Neural cell (in vitro differentiated cells): ENCODE results near the gene KL. TPM values are rescaled to one million over a fixed set of nuclear protein-coding genes. Genes with fewer than 3 reads are reported as not detected.

Experiments
- H2AFZ ChIP-seq: fragments of 200-600, 300-800 bp; sonication (generic), shearing (Covaris generic); 2 replicates; pipeline ENCODE4 v1.6.0; 2014; ENCODE audit warnings: low read depth, mild to moderate bottlenecking, antibody characterized with exemption, low read length, moderate library complexity
- H3F3A ChIP-seq: fragments of 200-600 bp; shearing (Covaris generic); 2 replicates; pipeline ENCODE4 v1.6.1; 2016; ENCODE audit warnings: mild to moderate bottlenecking, moderate library complexity, mixed read lengths, antibody characterized with exemption, low read length; ENCODE audit not compliant: insufficient read depth, poor library complexity, severe bottlenecking
- H3K27ac ChIP-seq: fragments of 200-600, 300-800 bp; sonication (generic), shearing (Covaris generic); 2 replicates; pipeline ENCODE4 v1.5.1; 2014; ENCODE audit warnings: mild to moderate bottlenecking, low read length, moderate library complexity
- H3K27me3 ChIP-seq: fragments of 300-800, 200-600 bp; sonication (generic), shearing (Covaris generic); 2 replicates; pipeline ENCODE4 v1.6.0; 2014; ENCODE audit warnings: mild to moderate bottlenecking, low read depth, low read length, moderate library complexity; ENCODE audit not compliant: insufficient read depth
- H3K36me3 ChIP-seq: fragments of 300-800, 200-600 bp; sonication (generic), shearing (Covaris generic); 2 replicates; pipeline ENCODE4 v1.5.1; 2014; ENCODE audit warnings: mild to moderate bottlenecking, antibody characterized with exemption, low read length, moderate library complexity; ENCODE audit not compliant: insufficient read depth
- H3K4me2 ChIP-seq: fragments of 300-800, 200-600 bp; sonication (generic), shearing (Covaris generic); 2 replicates; pipeline ENCODE4 v1.6.0; 2014; ENCODE audit warnings: mild to moderate bottlenecking, low read length
- H3K4me3 ChIP-seq: fragments of 300-800, 200-600 bp; sonication (generic), shearing (Covaris generic); 2 replicates; pipeline ENCODE4 v1.5.1; 2014; ENCODE audit warnings: mild to moderate bottlenecking, low read length, moderate library complexity
- H3K79me2 ChIP-seq: fragments of 200-600 bp; shearing (Covaris generic); replicated peaks from 2 replicates; pipeline ENCODE4 v1.6.0; 2014; ENCODE audit warnings: mild to moderate bottlenecking, low read length, moderate library complexity; ENCODE audit not compliant: insufficient read depth
- H3K9ac ChIP-seq: fragments of 300-800, 200-600 bp; sonication (generic), shearing (Covaris generic); 2 replicates; pipeline ENCODE4 v1.6.1; 2016; ENCODE audit warnings: mild to moderate bottlenecking, low read length, mixed read lengths
- H3K9me2 ChIP-seq: fragments of 200-600 bp; shearing (Covaris generic); 2 replicates; pipeline ENCODE4 v1.6.1; 2016; ENCODE audit warnings: mild to moderate bottlenecking, low read length, mixed read lengths; ENCODE audit not compliant: insufficient read depth
- H3K9me3 ChIP-seq: fragments of 200-600, 300-800 bp; sonication (generic), shearing (Covaris generic); 2 replicates; pipeline ENCODE4 v1.6.1; 2016; ENCODE audit warnings: mild to moderate bottlenecking, mixed run types, low read length, moderate library complexity, mixed read lengths
- H4K20me1 ChIP-seq: fragments of 200-600 bp; shearing (Covaris generic); 2 replicates; pipeline ENCODE4 v1.6.1; 2016; ENCODE audit warnings: mild to moderate bottlenecking, mixed run types; ENCODE audit not compliant: insufficient read depth
- EP300 ChIP-seq: fragments of 450-650 bp; conservative IDR thresholded peaks from 2 replicates; pipeline ENCODE4 v1.6.1; 2014; ENCODE audit warnings: antibody characterized with exemption, mild to moderate bottlenecking, moderate library complexity; ENCODE audit not compliant: poor library complexity, severe bottlenecking
- EZH2 ChIP-seq: fragments of 200-600, 300-800 bp; shearing (Covaris generic), sonication (generic); IDR thresholded peaks from 2 replicates; pipeline ENCODE4 v1.6.1; 2014; ENCODE audit warnings: antibody characterized with exemption, low read length, borderline replicate concordance, mild to moderate bottlenecking; ENCODE audit not compliant: insufficient read depth, poor library complexity, severe bottlenecking
- MXI1 ChIP-seq: fragments of 450-650 bp; conservative IDR thresholded peaks from 2 replicates; pipeline ENCODE4 v1.6.1; 2014; ENCODE audit warnings: antibody characterized with exemption, mild to moderate bottlenecking; ENCODE audit not compliant: poor library complexity, severe bottlenecking
- POLR2AphosphoS5 ChIP-seq: IDR thresholded peaks from 2 replicates; pipeline ENCODE4 v1.6.1; 2012
- RAD21 ChIP-seq: fragments of 450-650 bp; conservative IDR thresholded peaks from 2 replicates; pipeline ENCODE4 v1.6.1; 2014; ENCODE audit warnings: antibody characterized with exemption, mild to moderate bottlenecking, moderate library complexity
- SMC3 ChIP-seq: fragments of 450-650 bp; conservative IDR thresholded peaks from 2 replicates; pipeline ENCODE4 v1.6.1; 2014; ENCODE audit warnings: antibody characterized with exemption, mild to moderate bottlenecking, moderate library complexity; ENCODE audit not compliant: poor library complexity
- TAF1 ChIP-seq: IDR thresholded peaks from 2 replicates; pipeline ENCODE4 v1.6.1; 2012; ENCODE audit warnings: low read depth
- polyA minus RNA-seq: library from RNA; depleted of rRNA, polyadenylated mRNA; stranded (reverse); fragments of >200 nt; gene quantifications from 2 replicates; pipeline ENCODE4 v1.2.3, GENCODE V29; 2014
- polyA plus RNA-seq: library from polyadenylated mRNA; depleted of rRNA; stranded (reverse); fragments of >200 nt; gene quantifications from 2 replicates; pipeline ENCODE4 v1.2.3, GENCODE V29; 2014
- TF ChIP-seq, protein P1 (sequence below): fragments of 450-650 bp; IDR thresholded peaks from 2 replicates; pipeline ENCODE4 v1.5.1; 2014; ENCODE audit warnings: antibody characterized with exemption, mild to moderate bottlenecking, moderate library complexity; ENCODE audit not compliant: poor library complexity, severe bottlenecking
- TF ChIP-seq, protein P2 (sequence below): IDR thresholded peaks from 2 replicates; pipeline ENCODE4 v1.6.1; 2012; ENCODE audit warnings: borderline replicate concordance

The KL gene
- polyA plus RNA-seq (0.09 TPM in 1 of 2 replicates, not detected in the other), polyA minus RNA-seq (0.12 TPM in 1 of 2 replicates, not detected in the other)

GRCh38 chr13:33016414-33017322, at the start of gene KL:
Gene KL (plus strand): TSS chr13:33016423. CDS start chr13:33016441, 18 bp downstream.
- H2AFZ ChIP-seq = peak within 1 kb of the TSS; percentile 4
- no peak within 1 kb of the TSS for H3K9ac ChIP-seq

GRCh38 chr13:32967584-32968182, 48.5 kb upstream of the KL start:
- Histone ChIP-seq H3K36me3 (no peaks in the 10 kb centered on the region), H3K9me3 (no peaks in the 10 kb centered on the region), H3K4me2 (no peak overlapping the region), H3K27ac (peak overlapping the region; percentile 76), H3F3A (no peaks in the 10 kb centered on the region), H2AFZ (peak overlapping the region; percentile 46), H3K27me3 (no peaks in the 10 kb centered on the region), H3K79me2 (no peaks in the 10 kb centered on the region), H3K9me2 (no peaks in the 10 kb centered on the region), H4K20me1 (no peaks in the 10 kb centered on the region), H3K4me3 (peak overlapping the region; percentile 6), H3K9ac (peak overlapping the region; percentile 39)
- TF ChIP-seq MXI1 = no peak
- peak; percentile 24 for TF ChIP-seq RAD21
- TF ChIP-seq SMC3 = peak; percentile 8

More at GRCh38 chr13:33016414-33017322, at the start of gene KL:
- Histone ChIP-seq H3K79me2 (no peaks in the 10 kb centered on the region), H3K4me2 (no peak within 1 kb of the TSS), H3K9me3 (no peaks in the 10 kb centered on the region), H3K4me3 (peak within 1 kb of the TSS; percentile 62), H3F3A (no peaks in the 10 kb centered on the region), H3K27ac (no peak within 1 kb of the TSS), H3K27me3 (peaks cover 61% of the 10 kb centered on the region), H4K20me1 (no peaks in the 10 kb centered on the region), H3K36me3 (no peaks in the 10 kb centered on the region), H3K9me2 (no peaks in the 10 kb centered on the region)
- peak; percentile 31 for TF ChIP-seq RAD21
- TF ChIP-seq MXI1 = no peak

DNA sequence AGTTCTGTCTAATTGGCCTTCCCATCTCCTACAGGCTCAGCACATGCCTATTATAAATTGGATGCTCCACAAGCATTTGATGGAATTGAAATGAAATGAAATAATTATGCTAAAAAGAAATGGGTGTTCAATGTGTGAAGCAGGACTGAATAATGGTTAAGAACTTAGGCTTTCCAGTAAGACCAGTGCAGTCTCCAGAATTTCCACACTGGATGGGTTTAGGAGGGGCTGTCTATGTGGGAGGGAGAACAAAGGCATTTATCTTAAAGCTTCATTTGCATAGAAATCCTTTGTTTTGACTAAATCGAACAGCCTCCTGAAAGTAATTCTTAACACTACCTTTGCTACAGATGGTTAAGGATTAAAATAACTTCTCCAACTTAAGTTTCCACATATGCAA, 47.9 kb upstream of the KL start:
- no peak overlapping the region for H3K4me2 ChIP-seq
- no peaks in the 10 kb centered on the region for H3K79me2 ChIP-seq
- no peaks in the 10 kb centered on the region for H3F3A ChIP-seq
- H3K27ac ChIP-seq = peak overlapping the region; percentile 76
- H4K20me1 ChIP-seq = no peaks in the 10 kb centered on the region
- peak overlapping the region; percentile 6 for H3K4me3 ChIP-seq
- H3K9me3 ChIP-seq = no peaks in the 10 kb centered on the region
- peak overlapping the region; percentile 46 for H2AFZ ChIP-seq
- TF ChIP-seq MXI1 (no peak), RAD21 (no peak), EZH2 (no peak), SMC3 (no peak), POLR2AphosphoS5 (no peak), TAF1 (no peak), EP300 (no peak)
- TF ChIP-seq, protein P1, sequence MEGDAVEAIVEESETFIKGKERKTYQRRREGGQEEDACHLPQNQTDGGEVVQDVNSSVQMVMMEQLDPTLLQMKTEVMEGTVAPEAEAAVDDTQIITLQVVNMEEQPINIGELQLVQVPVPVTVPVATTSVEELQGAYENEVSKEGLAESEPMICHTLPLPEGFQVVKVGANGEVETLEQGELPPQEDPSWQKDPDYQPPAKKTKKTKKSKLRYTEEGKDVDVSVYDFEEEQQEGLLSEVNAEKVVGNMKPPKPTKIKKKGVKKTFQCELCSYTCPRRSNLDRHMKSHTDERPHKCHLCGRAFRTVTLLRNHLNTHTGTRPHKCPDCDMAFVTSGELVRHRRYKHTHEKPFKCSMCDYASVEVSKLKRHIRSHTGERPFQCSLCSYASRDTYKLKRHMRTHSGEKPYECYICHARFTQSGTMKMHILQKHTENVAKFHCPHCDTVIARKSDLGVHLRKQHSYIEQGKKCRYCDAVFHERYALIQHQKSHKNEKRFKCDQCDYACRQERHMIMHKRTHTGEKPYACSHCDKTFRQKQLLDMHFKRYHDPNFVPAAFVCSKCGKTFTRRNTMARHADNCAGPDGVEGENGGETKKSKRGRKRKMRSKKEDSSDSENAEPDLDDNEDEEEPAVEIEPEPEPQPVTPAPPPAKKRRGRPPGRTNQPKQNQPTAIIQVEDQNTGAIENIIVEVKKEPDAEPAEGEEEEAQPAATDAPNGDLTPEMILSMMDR = no peak
- TF ChIP-seq, protein P2, sequence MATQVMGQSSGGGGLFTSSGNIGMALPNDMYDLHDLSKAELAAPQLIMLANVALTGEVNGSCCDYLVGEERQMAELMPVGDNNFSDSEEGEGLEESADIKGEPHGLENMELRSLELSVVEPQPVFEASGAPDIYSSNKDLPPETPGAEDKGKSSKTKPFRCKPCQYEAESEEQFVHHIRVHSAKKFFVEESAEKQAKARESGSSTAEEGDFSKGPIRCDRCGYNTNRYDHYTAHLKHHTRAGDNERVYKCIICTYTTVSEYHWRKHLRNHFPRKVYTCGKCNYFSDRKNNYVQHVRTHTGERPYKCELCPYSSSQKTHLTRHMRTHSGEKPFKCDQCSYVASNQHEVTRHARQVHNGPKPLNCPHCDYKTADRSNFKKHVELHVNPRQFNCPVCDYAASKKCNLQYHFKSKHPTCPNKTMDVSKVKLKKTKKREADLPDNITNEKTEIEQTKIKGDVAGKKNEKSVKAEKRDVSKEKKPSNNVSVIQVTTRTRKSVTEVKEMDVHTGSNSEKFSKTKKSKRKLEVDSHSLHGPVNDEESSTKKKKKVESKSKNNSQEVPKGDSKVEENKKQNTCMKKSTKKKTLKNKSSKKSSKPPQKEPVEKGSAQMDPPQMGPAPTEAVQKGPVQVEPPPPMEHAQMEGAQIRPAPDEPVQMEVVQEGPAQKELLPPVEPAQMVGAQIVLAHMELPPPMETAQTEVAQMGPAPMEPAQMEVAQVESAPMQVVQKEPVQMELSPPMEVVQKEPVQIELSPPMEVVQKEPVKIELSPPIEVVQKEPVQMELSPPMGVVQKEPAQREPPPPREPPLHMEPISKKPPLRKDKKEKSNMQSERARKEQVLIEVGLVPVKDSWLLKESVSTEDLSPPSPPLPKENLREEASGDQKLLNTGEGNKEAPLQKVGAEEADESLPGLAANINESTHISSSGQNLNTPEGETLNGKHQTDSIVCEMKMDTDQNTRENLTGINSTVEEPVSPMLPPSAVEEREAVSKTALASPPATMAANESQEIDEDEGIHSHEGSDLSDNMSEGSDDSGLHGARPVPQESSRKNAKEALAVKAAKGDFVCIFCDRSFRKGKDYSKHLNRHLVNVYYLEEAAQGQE = no peak
- peak overlapping the region; percentile 39 for H3K9ac ChIP-seq
- H3K36me3 ChIP-seq = no peaks in the 10 kb centered on the region
- no peaks in the 10 kb centered on the region for H3K27me3 ChIP-seq
- no peaks in the 10 kb centered on the region for H3K9me2 ChIP-seq
